Measurements from ENCODE around the gene SLC19A1. TPM values are rescaled to one million over a fixed set of nuclear protein-coding genes. Genes with fewer than 3 reads are reported as not detected.

SLC19A1 gene
- total and polyA plus RNA-seq, 2 donors, result 3.5 to 8.9 TPM

- Histone ChIP-seq H3K27me3 (ENCODE audit: control insufficient read depth in 2 of 2, insufficient read depth in 1 of 2, low read length in 1 of 2) (no peaks in the 10 kb centered on the region), H3K27ac (ENCODE audit: low read depth in 1 of 2, low read length in 1 of 2) (no peak overlapping the region), H3K9me3 (ENCODE audit: control insufficient read depth in 2 of 2, insufficient read depth in 1 of 2, low read length in 1 of 2) (no peaks in the 10 kb centered on the region), H3K36me3 (ENCODE audit: control insufficient read depth in 2 of 2, insufficient read depth in 2 of 2, low read length in 1 of 2) (peaks cover 16 to 63% of the 10 kb centered on the region in 2 donors), H3K4me3 (ENCODE audit: low read length in 2 of 2) (no peak overlapping the region), H3K4me1 (ENCODE audit: control insufficient read depth in 2 of 2, insufficient read depth in 2 of 2, low read length in 2 of 2) (no peaks in the 10 kb centered on the region)
- DNase-seq (ENCODE audit: low read depth in 6 of 9, low spot score in 9 of 9), result no peak
- WGBS, result 92% methylated on average over 19 of the region's 19 CpGs
These were observed 29.1 kb downstream of the SLC19A1 start for GRCh38 chr21:45513003-45513717.

DNA sequence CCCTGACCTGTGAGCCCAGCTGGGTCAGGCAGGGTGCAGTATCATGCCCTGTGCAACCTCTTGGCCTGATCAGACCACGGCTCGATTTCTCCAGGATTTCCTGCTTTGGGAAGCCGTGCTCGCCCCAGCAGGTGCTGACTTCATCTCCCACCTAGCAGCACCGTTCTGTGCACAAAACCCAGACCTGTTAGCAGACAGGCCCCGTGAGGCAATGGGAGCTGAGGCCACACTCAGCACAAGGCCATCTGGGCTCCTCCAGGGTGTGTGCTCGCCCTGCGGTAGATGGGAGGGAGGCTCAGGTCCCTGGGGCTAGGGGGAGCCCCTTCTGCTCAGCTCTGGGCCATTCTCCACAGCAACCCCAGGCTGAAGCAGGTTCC is 29.6 kb downstream of the SLC19A1 start:
- Histone ChIP-seq H3K9me3 (ENCODE audit: control insufficient read depth in 2 of 2, insufficient read depth in 1 of 2, low read length in 1 of 2) (no peaks in the 10 kb centered on the region), H3K36me3 (ENCODE audit: control insufficient read depth in 2 of 2, insufficient read depth in 2 of 2, low read length in 1 of 2) (peaks cover 16 to 63% of the 10 kb centered on the region in 2 donors), H3K4me1 (ENCODE audit: control insufficient read depth in 2 of 2, insufficient read depth in 2 of 2, low read length in 2 of 2) (no peaks in the 10 kb centered on the region), H3K27ac (ENCODE audit: low read depth in 1 of 2, low read length in 1 of 2) (no peak overlapping the region), H3K27me3 (ENCODE audit: control insufficient read depth in 2 of 2, insufficient read depth in 1 of 2, low read length in 1 of 2) (no peaks in the 10 kb centered on the region), H3K4me3 (ENCODE audit: low read length in 2 of 2) (no peak overlapping the region)
- DNase-seq (ENCODE audit: low read depth in 6 of 9, low spot score in 9 of 9), result no peak
- WGBS, result 97% methylated on average over 8 of the region's 8 CpGs

DNA sequence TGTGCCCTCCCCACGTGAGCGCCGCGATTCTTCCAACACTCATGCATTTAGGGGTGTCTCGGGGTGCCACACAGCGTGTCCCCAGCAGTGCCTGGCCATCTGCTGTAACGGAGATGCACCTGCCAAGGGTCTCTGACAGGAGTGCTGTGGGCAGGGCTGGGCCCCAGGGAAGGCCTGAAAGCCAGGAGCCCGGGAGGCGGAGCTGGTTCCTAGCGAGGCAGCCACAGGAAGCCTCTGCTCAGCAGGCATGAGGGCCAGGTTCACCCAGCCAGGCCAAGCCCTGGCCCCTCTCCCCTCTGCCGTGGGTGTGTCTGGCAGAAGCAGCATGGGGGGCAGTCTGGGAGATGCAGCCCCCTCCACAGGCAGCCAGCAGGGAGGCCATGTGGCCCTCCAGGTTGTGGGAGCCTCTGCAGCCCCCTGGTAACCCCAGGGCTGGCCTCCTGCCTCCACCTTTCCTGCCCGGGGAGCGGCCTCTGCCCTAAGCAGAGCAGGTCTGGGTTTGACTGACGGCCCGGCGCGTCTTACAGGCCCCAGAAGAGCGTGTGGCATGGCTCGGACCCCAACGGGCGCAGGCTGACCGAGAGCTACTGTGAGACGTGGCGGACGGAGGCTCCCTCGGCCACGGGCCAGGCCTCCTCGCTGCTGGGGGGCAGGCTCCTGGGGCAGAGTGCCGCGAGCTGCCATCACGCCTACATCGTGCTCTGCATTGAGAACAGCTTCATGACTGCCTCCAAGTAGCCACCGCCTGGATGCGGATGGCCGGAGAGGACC is 30.4 kb downstream of the SLC19A1 start:
- H3K27me3 ChIP-seq (ENCODE audit: control insufficient read depth in 2 of 2, insufficient read depth in 1 of 2, low read length in 1 of 2), result no peaks in the 10 kb centered on the region
- H3K9me3 ChIP-seq (ENCODE audit: control insufficient read depth in 2 of 2, insufficient read depth in 1 of 2, low read length in 1 of 2), result no peaks in the 10 kb centered on the region
- DNase-seq (ENCODE audit: low read depth in 6 of 9, low spot score in 9 of 9), result no peak
- no peak overlapping the region for H3K4me3 ChIP-seq (ENCODE audit: low read length in 2 of 2)
- no peaks in the 10 kb centered on the region for H3K4me1 ChIP-seq (ENCODE audit: control insufficient read depth in 2 of 2, insufficient read depth in 2 of 2, low read length in 2 of 2)
- 95% methylated on average over 35 of the region's 35 CpGs for WGBS
- H3K36me3 ChIP-seq (ENCODE audit: control insufficient read depth in 2 of 2, insufficient read depth in 2 of 2, low read length in 1 of 2), result peaks cover 16 to 56% of the 10 kb centered on the region in 2 donors
- H3K27ac ChIP-seq (ENCODE audit: low read depth in 1 of 2, low read length in 1 of 2), result no peak overlapping the region

GRCh38 chr21:45511007-45511406 is 31.2 kb downstream of the SLC19A1 start:
- Histone ChIP-seq H3K27ac (ENCODE audit: low read depth in 1 of 2, low read length in 1 of 2) (no peak overlapping the region), H3K27me3 (ENCODE audit: control insufficient read depth in 2 of 2, insufficient read depth in 1 of 2, low read length in 1 of 2) (no peaks in the 10 kb centered on the region), H3K9me3 (ENCODE audit: control insufficient read depth in 2 of 2, insufficient read depth in 1 of 2, low read length in 1 of 2) (no peaks in the 10 kb centered on the region), H3K4me3 (ENCODE audit: low read length in 2 of 2) (no peak overlapping the region), H3K36me3 (ENCODE audit: control insufficient read depth in 2 of 2, insufficient read depth in 2 of 2, low read length in 1 of 2) (peaks cover 16 to 50% of the 10 kb centered on the region in 2 donors), H3K4me1 (ENCODE audit: control insufficient read depth in 2 of 2, insufficient read depth in 2 of 2, low read length in 2 of 2) (no peaks in the 10 kb centered on the region)
- WGBS, result 96% methylated on average over 12 of the region's 12 CpGs
- DNase-seq (ENCODE audit: low read depth in 6 of 9, low spot score in 9 of 9), result no peak

GRCh38 chr21:45510466-45510955 is 31.7 kb downstream of the SLC19A1 start:
- WGBS, result 94% methylated on average over 11 of the region's 11 CpGs
- H3K4me3 ChIP-seq (ENCODE audit: low read length in 2 of 2), result no peak overlapping the region
- no peak for DNase-seq (ENCODE audit: low read depth in 6 of 9, low spot score in 9 of 9)
- no peak overlapping the region for H3K27ac ChIP-seq (ENCODE audit: low read depth in 1 of 2, low read length in 1 of 2)
- no peaks in the 10 kb centered on the region for H3K4me1 ChIP-seq (ENCODE audit: control insufficient read depth in 2 of 2, insufficient read depth in 2 of 2, low read length in 2 of 2)
- no peaks in the 10 kb centered on the region for H3K9me3 ChIP-seq (ENCODE audit: control insufficient read depth in 2 of 2, insufficient read depth in 1 of 2, low read length in 1 of 2)
- no peaks in the 10 kb centered on the region for H3K27me3 ChIP-seq (ENCODE audit: control insufficient read depth in 2 of 2, insufficient read depth in 1 of 2, low read length in 1 of 2)
- H3K36me3 ChIP-seq (ENCODE audit: control insufficient read depth in 2 of 2, insufficient read depth in 2 of 2, low read length in 1 of 2), result peaks cover 16 to 45% of the 10 kb centered on the region in 2 donors

DNA sequence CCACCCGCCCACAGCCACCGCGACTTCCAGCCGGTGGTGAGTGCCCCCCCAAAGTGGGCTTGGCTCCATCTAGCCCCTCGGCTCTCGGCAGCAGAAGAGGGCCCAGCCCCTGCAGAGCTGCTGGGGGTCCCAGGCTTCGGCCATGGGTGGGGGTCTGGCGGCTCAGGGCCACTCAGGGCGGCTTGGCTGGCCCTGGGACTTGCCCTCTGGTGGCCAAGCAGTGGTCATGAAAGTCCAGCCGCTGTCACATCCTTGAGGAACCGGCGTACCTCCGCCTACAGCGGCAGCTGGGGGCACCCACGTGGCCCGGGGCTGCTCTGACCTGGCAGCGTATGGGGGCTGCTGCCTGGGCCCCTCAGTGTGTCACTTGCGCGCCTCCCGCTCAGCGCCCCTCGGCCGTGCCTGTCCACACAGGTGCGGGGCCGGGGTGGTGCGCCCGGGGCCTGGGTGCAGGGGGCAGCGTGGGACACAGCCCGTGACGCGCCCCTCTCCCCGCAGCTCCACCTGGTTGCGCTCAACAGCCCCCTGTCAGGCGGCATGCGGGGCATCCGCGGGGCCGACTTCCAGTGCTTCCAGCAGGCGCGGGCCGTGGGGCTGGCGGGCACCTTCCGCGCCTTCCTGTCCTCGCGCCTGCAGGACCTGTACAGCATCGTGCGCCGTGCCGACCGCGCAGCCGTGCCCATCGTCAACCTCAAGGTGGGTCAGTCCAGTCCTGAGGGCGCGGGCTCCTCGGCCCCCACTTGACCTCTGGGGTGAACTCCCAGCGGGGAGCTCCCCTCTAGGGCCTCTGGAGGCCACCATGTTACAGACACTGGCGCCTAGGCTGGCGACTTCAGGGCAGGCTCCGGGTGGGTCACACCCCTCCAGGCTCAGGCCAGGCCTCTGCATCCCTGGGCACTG is 32.4 kb downstream of the SLC19A1 start:
- 93% methylated on average over 61 of the region's 61 CpGs for whole genome bisulfite sequencing
- Histone ChIP-seq H3K4me1 (ENCODE audit: control insufficient read depth in 2 of 2, insufficient read depth in 2 of 2, low read length in 2 of 2) (no peaks in the 10 kb centered on the region), H3K27me3 (ENCODE audit: control insufficient read depth in 2 of 2, insufficient read depth in 1 of 2, low read length in 1 of 2) (no peaks in the 10 kb centered on the region), H3K36me3 (ENCODE audit: control insufficient read depth in 2 of 2, insufficient read depth in 2 of 2, low read length in 1 of 2) (peaks cover 15 to 41% of the 10 kb centered on the region in 2 donors), H3K9me3 (ENCODE audit: control insufficient read depth in 2 of 2, insufficient read depth in 1 of 2, low read length in 1 of 2) (no peaks in the 10 kb centered on the region), H3K27ac (ENCODE audit: low read depth in 1 of 2, low read length in 1 of 2) (no peak overlapping the region), H3K4me3 (ENCODE audit: low read length in 2 of 2) (no peak overlapping the region)
- no peak for DNase-seq (ENCODE audit: low read depth in 6 of 9, low spot score in 9 of 9)

DNA sequence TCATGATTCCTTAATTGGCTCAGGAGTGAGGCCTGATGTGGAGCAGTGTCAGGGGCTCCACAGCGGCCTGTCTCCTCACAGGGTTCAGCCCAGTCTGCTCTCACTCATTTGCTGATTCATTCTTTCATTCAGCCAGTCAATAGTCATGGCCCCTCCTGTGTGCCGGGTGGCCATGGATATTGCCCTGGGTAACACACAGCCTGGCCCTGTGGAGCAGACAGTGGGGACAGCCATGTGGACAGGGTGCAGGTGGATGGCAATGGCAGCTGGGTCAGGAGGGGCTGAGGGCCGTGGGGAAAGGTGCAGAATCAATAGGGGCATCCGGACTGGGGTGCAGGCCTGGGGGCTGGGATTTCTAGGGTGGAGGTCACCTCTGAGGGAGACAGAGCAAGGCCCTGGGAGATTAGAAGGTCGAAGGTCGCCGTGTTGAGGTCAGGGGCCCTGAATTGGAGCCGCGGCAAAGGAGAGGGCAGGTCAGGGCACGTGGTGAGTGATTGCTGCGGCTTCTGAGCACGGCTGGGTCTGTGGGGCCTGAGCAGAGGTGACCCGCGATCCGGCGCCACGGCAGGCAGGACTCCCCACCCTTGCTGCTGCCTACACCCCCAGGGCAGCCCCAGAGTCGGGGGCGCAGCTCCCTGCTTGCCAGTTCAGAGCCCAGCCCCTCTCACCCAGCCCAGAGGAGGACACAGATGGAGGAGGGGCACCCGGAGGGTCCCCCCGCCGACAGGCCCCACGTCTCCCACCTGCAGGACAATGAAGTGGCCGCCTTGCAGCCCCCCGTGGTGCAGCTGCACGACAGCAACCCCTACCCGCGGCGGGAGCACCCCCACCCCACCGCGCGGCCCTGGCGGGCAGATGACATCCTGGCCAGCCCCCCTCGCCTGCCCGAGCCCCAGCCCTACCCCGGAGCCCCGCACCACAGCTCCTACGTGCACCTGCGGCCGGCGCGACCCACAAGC is 33.4 kb downstream of the SLC19A1 start:
- WGBS, result 84% methylated on average over 42 of the region's 42 CpGs
- Histone ChIP-seq H3K27me3 (ENCODE audit: control insufficient read depth in 2 of 2, insufficient read depth in 1 of 2, low read length in 1 of 2) (no peaks in the 10 kb centered on the region), H3K27ac (ENCODE audit: low read depth in 1 of 2, low read length in 1 of 2) (no peak overlapping the region), H3K36me3 (ENCODE audit: control insufficient read depth in 2 of 2, insufficient read depth in 2 of 2, low read length in 1 of 2) (peaks cover 10 to 32% of the 10 kb centered on the region in 2 donors), H3K4me1 (ENCODE audit: control insufficient read depth in 2 of 2, insufficient read depth in 2 of 2, low read length in 2 of 2) (no peaks in the 10 kb centered on the region), H3K9me3 (ENCODE audit: control insufficient read depth in 2 of 2, insufficient read depth in 1 of 2, low read length in 1 of 2) (no peaks in the 10 kb centered on the region), H3K4me3 (ENCODE audit: low read length in 2 of 2) (no peak overlapping the region)
- DNase-seq (ENCODE audit: low read depth in 6 of 9, low spot score in 9 of 9), result no peak

GRCh38 chr21:45507888-45508508 is 34.2 kb downstream of the SLC19A1 start:
- Histone ChIP-seq H3K9me3 (ENCODE audit: control insufficient read depth in 2 of 2, insufficient read depth in 1 of 2, low read length in 1 of 2) (no peaks in the 10 kb centered on the region), H3K4me3 (ENCODE audit: low read length in 2 of 2) (no peak overlapping the region), H3K4me1 (ENCODE audit: control insufficient read depth in 2 of 2, insufficient read depth in 2 of 2, low read length in 2 of 2) (no peaks in the 10 kb centered on the region), H3K36me3 (ENCODE audit: control insufficient read depth in 2 of 2, insufficient read depth in 2 of 2, low read length in 1 of 2) (peaks cover 5 to 24% of the 10 kb centered on the region in 2 donors), H3K27ac (ENCODE audit: low read depth in 1 of 2, low read length in 1 of 2) (no peak overlapping the region), H3K27me3 (ENCODE audit: control insufficient read depth in 2 of 2, insufficient read depth in 1 of 2, low read length in 1 of 2) (no peaks in the 10 kb centered on the region)
- DNase-seq (ENCODE audit: low read depth in 6 of 9, low spot score in 9 of 9), result no peak
- WGBS, result 95% methylated on average over 3 of the region's 3 CpGs

Measured in thymus (tissue), 11 donors.